Forelimb muscle (tissue), 1 donor: ENCODE measurements around the gene HIP1. TPM values are rescaled to one million over a fixed set of nuclear protein-coding genes. Genes with fewer than 3 reads are reported as not detected.
"Not testable (repeated sequence)": the region's sequence is repeated elsewhere in the genome, so short reads cannot be mapped to it uniquely, and the experiment has no call there.

Experiments
- DNase-seq: peaks from one replicate; pipeline ENCODE4 v3.0.0-alpha.2; 2013; ENCODE audit warnings: low read depth
- polyA plus RNA-seq: library from polyadenylated mRNA; unstranded; fragments of 120-200 nt; gene quantifications from one replicate; pipeline ENCODE4 v1.2.1, GENCODE V29; 2013; ENCODE audit not compliant: insufficient read length

The HIP1 gene
- polyA plus RNA-seq, 1 donor: 21.9 TPM

DNA sequence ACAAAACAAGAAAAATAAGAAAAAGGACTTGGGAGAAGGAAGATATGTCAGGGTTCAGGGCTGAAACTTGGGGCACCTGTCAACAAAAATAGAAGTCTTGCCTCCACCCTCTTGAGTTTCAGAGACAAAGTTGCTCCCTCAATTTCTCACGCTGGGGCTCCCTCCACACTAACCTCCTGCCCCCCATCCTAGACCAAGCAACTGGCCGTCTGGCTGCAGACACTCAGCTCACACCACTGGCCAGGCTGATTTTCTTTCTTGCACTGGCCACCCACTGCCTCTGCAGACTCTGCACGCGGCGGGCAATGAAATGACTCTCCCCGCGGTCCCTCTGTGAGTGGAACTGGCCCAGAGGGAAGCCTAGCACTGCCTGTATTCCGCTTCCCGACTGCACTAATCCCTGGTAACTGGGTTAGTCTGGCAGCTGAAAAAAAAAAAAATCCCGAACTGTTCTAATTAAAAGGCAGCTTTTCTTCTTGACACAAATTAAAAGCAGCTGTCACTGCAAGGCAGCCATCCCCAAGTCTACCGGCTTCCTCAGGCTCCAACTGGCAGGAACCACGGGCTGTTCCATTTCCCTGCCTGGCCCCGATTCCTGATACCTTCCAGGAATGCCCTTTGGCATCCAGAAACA, 163.1 kb downstream of the HIP1 start:
- DNase-seq: no peak

GRCh38 chr7:75573477-75574019, 165.2 kb downstream of the HIP1 start:
- no peak for DNase-seq

DNA sequence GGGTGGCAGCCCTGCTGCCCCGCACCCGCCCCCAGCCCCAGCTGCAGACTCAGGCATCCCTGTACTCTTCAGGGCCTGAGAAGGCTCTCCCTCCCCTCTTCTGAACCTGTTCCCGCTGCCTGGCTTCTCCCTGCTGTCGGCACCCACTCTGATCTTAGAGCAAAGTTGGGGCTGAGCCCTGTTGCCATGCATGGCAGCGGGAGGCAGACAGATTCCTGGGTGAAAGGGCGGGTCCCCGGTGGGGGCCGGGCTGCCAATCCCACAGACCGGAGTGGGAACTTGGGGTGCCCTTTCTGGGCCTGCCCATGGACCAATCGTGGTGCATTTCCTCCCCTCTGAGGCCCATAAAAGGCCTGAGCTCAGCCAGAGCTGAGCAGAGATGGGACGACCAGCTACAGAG, 165.9 kb downstream of the HIP1 start:
- no peak for DNase-seq

DNA sequence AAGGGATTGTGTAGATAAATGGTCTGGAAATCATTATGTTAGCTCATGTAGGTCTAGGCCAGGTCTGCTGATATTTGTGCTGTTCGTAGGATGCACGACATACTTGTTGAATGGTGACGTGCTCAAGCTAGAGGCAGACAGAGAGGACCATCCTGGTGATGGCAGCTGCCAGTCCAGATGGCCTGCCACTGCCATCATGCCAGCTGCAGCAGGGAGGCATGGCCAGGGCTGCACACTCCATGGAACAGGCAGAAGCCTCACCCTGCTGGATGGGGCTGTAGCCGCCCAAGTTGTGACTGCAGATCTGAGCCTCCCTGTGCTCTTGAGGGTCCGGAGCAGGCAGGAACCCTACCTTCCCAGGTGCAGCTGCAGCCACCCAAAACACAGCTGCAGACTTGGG, 166.3 kb downstream of the HIP1 start:
- no peak for DNase-seq

DNA sequence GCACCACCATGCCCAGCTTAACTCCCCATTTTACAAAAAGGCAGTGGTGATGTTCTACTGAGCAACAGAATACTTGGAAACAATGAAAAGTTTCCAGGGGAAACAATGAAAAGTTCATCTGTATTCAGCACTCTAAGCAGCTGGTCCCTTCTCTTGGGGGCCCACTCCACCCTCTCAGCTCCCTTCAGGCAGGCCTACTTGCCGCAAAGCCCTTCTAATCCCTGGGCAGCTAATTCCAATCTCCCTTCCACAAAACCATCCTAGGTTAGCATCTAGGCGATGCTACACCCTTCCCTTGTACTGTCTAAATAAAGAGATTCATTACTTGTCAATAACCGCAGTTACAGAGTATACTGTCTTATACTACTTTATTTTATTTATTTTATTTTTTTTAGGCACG, 167.5 kb downstream of the HIP1 start:
- no peak for DNase-seq

GRCh38 chr7:75569629-75570282, 169.0 kb downstream of the HIP1 start:
- DNase-seq: peak; percentile 6

GRCh38 chr7:75567948-75568595, 170.7 kb downstream of the HIP1 start:
- DNase-seq: no peak

DNA sequence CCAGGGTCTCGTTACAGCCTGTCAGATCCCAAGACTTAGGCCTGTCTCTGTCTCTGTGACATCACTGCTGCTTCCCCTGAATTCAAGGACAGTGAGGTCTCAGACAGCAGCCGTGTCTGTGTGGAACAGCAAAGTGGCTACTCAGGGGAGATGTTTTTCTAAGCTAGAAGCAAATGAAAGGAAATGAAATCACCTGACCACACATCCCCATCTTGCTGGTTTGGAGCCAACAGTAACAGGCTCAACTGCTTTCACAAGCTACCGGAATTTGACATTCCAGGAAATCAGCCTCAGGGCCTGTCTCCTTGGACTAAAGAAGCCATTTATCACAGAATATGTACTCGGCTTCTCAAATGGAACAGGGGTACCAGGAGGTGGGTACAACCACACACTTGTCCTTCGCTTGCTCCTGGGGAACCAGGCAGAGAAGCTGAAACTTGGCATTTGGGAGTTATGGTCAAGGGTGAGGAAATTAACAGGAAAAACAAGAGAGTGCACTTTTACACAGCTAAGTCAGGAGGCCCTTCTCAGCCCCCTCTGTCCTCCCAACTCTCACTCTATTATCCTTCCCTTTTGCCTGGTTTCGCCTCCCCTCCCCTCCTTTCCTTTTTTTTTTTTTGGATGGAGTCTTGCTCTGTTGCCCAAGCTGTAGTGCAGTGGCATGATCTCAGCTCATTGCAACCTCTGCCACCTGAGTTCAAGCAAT, 173.5 kb downstream of the HIP1 start:
- peak; percentile 13 for DNase-seq

DNA sequence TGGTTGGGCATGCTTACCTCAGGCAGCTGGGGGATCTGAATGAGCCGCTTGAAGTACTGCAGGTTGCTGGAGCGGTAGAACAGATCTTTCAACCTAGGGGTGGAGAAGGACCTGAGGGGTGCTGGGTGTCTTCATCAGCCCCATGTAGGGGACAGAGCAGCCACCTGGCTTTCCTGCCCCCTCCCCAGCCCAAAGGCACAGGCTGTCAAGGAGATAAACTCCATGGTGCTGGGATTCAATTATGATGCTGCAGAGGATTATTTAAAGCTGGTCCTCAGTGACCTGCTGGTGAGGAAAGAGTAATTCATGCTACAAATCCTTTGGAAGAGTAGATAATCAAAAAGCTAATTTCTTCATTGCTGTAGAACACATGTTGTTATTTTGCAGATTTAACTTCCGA, 175.6 kb downstream of the HIP1 start:
- DNase-seq: no peak

- no peak for DNase-seq
These were observed 178.8 kb downstream of the HIP1 start for GRCh38 chr7:75559976-75560365.

- no peak for DNase-seq
These were observed 179.3 kb downstream of the HIP1 start for GRCh38 chr7:75559355-75559975.

DNA sequence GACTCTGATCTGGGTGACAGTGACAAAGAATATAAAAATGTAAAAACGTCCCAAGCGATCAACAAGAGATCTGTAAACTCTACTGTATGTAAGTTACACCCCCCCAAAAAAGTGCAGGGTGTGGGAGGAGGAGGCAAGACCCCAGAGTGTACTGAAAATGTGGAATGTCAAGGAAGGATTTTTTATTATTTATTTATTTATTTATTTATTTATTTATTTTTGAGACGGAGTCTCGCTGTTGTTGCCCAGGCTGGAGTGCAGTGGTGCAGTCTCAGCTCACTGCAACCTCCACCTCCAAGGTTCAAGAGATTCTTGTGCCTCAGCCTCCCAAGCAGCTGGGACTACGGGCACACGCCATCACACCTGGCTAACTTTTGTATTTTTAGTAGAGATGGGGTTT, 181.9 kb downstream of the HIP1 start:
- not testable (repeated sequence) for DNase-seq

GRCh38 chr7:75555736-75556135, 183.0 kb downstream of the HIP1 start:
- no peak for DNase-seq

DNA sequence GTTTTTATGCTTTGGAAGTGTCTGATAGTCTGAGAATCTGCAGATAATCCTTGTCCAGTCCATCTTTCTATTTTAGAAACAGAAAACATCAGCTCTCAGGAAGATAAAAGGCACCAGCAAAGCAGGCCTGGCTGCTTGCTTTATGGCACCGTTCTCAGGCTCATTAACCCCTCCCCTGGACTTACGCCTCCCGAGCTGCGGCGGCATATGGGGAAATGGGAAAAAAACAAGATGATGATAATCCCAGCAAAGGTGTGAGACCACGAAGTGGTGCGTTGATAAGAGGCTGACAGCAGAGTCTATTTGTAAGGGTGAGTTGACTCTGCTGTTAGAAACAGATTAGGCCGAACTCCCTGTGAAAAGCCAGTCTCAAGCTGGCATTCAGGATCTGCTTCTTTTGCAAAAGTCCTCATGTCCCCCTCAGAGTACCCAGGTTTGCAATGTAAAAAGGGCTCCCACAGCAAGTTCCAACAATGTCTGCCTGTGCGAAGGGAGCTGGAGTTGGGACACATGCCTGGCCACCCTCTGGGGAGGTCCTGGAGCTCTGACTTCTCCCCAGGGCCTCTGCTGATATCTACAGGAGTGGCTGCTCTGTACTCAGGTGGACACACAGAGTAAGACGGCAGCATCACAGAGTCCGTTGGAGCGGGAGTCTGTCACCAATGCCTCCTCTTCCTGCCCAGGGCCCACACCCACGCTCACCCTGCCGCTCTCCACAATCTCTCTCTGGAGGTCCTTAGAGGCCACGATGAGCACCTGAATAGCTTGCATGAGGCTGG, 192.3 kb downstream of the HIP1 start:
- no peak for DNase-seq

DNA sequence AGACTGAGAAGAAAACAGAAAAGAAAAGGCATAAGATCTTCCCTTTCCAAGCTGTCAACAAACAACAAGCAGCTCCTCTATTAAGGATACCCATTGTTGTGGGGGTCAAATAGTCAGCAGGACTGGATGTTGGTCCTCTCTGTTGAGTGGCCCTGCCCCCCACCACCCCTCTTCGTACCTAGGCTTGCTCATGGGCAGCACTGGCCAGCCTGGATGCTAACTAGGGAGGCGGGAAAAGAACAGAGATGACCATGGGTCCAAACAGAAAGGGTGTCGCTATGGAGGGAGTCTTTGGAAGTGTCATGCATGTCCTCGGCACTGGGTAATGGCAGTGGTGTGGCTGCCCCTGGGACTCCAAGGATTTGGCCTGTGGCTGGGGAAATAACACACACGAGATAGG, 201.0 kb downstream of the HIP1 start:
- DNase-seq: no peak

- no peak for DNase-seq
These were observed 201.7 kb downstream of the HIP1 start for GRCh38 chr7:75536940-75537538.

- DNase-seq: no peak
These were observed 202.2 kb downstream of the HIP1 start for GRCh38 chr7:75536491-75536890.

DNA sequence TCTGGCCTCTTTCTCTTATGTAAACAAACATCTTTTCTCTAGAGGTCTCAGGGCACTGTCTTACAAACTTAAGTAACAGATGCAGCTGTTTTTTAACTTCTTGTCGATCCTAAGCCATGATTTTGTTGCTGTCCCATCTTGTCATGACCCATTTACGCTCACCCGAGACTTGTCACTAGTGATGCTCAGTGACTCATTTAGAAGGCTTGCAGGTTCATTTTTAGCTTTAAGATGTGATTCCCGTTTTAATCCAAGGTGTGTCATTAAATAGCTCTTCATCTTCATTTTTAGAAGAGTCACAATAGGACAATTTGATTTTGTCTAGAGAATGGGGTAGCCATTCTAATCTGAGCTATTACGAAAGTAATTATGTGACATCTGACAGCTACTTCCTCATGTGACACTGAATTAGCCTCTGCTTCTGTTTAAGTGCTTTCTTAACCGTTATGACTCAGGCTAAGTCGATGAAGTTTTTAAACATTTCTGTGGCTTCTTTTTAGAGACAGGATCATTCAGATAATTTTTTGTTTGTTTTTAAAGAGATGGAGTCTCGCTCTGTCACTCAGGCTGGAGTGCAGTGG, 203.9 kb downstream of the HIP1 start:
- no peak for DNase-seq

GRCh38 chr7:75533926-75534325, 204.8 kb downstream of the HIP1 start:
- no peak for DNase-seq

DNA sequence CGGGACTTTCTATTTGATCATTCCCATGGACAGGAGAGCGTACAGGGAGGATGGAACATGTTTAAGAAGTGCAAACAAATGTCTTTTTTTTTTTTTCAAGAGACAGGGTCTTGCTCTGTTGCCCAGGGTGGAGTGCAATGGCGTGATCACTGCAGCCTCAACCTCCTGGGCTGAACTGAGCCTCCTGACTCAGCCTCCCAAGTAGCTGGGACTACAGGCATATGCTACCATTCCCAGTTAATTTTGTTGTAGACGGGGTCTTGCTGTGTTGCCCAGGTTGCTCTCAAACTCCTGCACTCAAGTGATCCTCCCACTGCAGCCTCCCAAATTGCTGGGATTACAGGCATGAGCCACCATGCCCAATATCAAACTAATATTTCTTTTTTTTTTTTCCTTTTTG, 206.1 kb downstream of the HIP1 start:
- no peak for DNase-seq
